Mesendoderm (in vitro differentiated cells): ENCODE data around the gene NXF1.
"Not testable (repeated sequence)": the region's sequence is repeated elsewhere in the genome, so short reads cannot be mapped to it uniquely, and the experiment has no call there.

Experiments
- DNase-seq: peaks from one replicate; pipeline ENCODE4 v3.0.0; 2013
- H2AK5ac ChIP-seq: 2 replicates; pipeline ENCODE4 v1.6.1; 2013; ENCODE audit warnings: low read length, inconsistent platforms
- H2BK120ac ChIP-seq: 2 replicates; pipeline ENCODE4 v1.6.1; 2013; ENCODE audit warnings: low read depth, mild to moderate bottlenecking, low read length, moderate library complexity, mixed read lengths
- H2BK15ac ChIP-seq: replicated peaks from 2 replicates; pipeline ENCODE4 v1.6.1; 2013; ENCODE audit warnings: low read depth, mild to moderate bottlenecking, moderate library complexity
- H2BK5ac ChIP-seq: 2 replicates; pipeline ENCODE4 v1.6.1; 2013; ENCODE audit warnings: low read length, inconsistent platforms
- H3K18ac ChIP-seq: 2 replicates; pipeline ENCODE4 v1.6.1; 2013; ENCODE audit warnings: mild to moderate bottlenecking, low read length, mixed read lengths
- H3K23ac ChIP-seq: one replicate; pipeline ENCODE4 v1.6.1; 2013; ENCODE audit warnings: low read length
- H3K27ac ChIP-seq: 2 replicates; pipeline ENCODE4 v1.5.1; 2013; ENCODE audit warnings: low read depth, mild to moderate bottlenecking, inconsistent platforms, low read length, moderate library complexity
- H3K27me3 ChIP-seq: 2 replicates; pipeline ENCODE4 v1.6.1; 2013; ENCODE audit warnings: low read length, control low read depth, mild to moderate bottlenecking, inconsistent platforms; ENCODE audit not compliant: insufficient read depth, poor library complexity
- H3K36me3 ChIP-seq: 2 replicates; pipeline ENCODE4 v1.6.1; 2013; ENCODE audit warnings: low read length, inconsistent platforms; ENCODE audit not compliant: control insufficient read depth, insufficient read depth
- H3K4ac ChIP-seq: one replicate; pipeline ENCODE4 v1.6.1; 2013; ENCODE audit warnings: low read depth, mild to moderate bottlenecking, low read length, moderate library complexity
- H3K4me1 ChIP-seq: 2 replicates; pipeline ENCODE4 v1.6.1; 2013; ENCODE audit warnings: low read depth, low read length, inconsistent platforms; ENCODE audit not compliant: control insufficient read depth
- H3K4me2 ChIP-seq: 2 replicates; pipeline ENCODE4 v1.6.1; 2013; ENCODE audit warnings: low read length
- H3K4me3 ChIP-seq: 2 replicates; pipeline ENCODE4 v1.5.1; 2013; ENCODE audit warnings: mild to moderate bottlenecking, low read length
- H3K56ac ChIP-seq: one replicate; pipeline ENCODE4 v1.6.1; 2013; ENCODE audit warnings: low read length
- H3K79me1 ChIP-seq: 2 replicates; pipeline ENCODE4 v1.6.1; 2013; ENCODE audit warnings: low read length, inconsistent platforms
- H3K79me2 ChIP-seq: 2 replicates; pipeline ENCODE4 v1.6.1; 2013; ENCODE audit warnings: mild to moderate bottlenecking, low read length; ENCODE audit not compliant: control insufficient read depth, insufficient read depth
- H3K9ac ChIP-seq: 2 replicates; pipeline ENCODE4 v1.6.1; 2013; ENCODE audit warnings: low read length, inconsistent platforms
- H4K5ac ChIP-seq: one replicate; pipeline ENCODE4 v1.6.1; 2013; ENCODE audit warnings: low read length
- H4K8ac ChIP-seq: one replicate; pipeline ENCODE4 v1.6.1; 2013; ENCODE audit warnings: low read depth, mild to moderate bottlenecking, control low read depth, low read length, moderate library complexity
- WGBS: extraction: QIAGEN DNeasy Blood & Tissue Kit; methylation state at CpG from one replicate; pipeline ENCODE4 v1.1.7; 2013; ENCODE audit warnings: low lambda C conversion rate, missing lambda C conversion rate; ENCODE audit not compliant: insufficient coverage; ENCODE audit errors: extremely low coverage; 5-methylcytosine and 5-hydroxymethylcytosine counted together

NXF1 gene

DNA sequence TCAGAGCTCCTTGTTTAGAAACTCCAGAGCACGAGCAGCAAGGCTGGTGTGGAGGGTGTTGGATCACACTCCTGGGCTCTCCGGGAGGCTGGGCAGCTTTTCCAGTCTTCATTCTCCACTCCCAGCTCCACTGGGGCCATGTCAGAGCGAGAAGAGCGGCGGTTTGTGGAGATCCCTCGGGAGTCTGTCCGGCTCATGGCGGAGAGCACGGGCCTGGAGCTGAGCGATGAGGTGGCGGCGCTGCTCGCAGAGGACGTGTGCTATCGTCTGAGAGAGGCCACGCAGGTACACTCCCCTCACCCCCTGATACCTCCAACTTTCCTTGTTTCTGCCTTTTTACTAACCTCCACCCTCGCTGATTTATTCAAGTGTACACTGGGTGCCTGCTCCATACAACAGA lies 29.6 kb downstream of the NXF1 start:
- Histone ChIP-seq H3K27me3 (no peaks in the 10 kb centered on the region), H2AK5ac (no peak overlapping the region), H4K8ac (no peak overlapping the region), H3K79me1 (peaks cover 8% of the 10 kb centered on the region), H4K5ac (no peak overlapping the region), H3K36me3 (peaks cover 4% of the 10 kb centered on the region), H3K56ac (no peak overlapping the region), H2BK120ac (no peak overlapping the region), H3K9ac (no peak overlapping the region), H2BK5ac (no peak overlapping the region), H3K79me2 (peaks cover 4% of the 10 kb centered on the region), H3K4me3 (no peak overlapping the region), H2BK15ac (no peak overlapping the region), H3K23ac (no peak overlapping the region), H3K4ac (no peak overlapping the region), H3K18ac (no peak overlapping the region), H3K4me1 (peaks cover 1% of the 10 kb centered on the region), H3K4me2 (no peak overlapping the region), H3K27ac (no peak overlapping the region)
- DNase-seq: no peak
- no CpG with 5 or more reads among the region's 17 CpGs for WGBS

DNA sequence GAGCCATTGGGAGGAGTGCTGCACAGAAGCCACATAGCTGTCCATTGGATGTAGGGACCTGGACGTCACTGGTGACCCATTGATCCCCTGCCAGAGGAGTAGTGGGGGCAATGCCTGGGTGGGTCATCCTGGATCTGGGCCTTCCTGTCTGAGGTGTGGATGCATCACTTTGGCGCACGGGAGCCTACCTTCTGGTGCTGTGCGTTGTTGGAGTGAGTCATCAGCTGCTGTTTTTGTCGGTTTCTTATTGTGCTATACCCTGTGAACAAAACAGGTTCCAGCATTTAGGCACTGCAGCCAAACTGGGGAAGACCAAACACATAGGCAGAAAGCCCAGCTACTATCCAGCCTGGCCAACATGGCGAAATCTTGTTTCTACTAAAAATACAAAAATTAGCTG lies 30.8 kb downstream of the NXF1 start:
- Histone ChIP-seq H3K79me2 (peaks cover 4% of the 10 kb centered on the region), H2AK5ac (no peak overlapping the region), H3K27ac (no peak overlapping the region), H3K4me1 (peaks cover 4% of the 10 kb centered on the region), H2BK120ac (no peak overlapping the region), H3K4me2 (no peak overlapping the region), H3K4me3 (no peak overlapping the region), H3K23ac (no peak overlapping the region), H2BK15ac (no peak overlapping the region), H3K4ac (no peak overlapping the region), H4K8ac (no peak overlapping the region), H3K18ac (no peak overlapping the region), H2BK5ac (no peak overlapping the region), H3K36me3 (peaks cover 4% of the 10 kb centered on the region), H3K9ac (no peak overlapping the region), H4K5ac (no peak overlapping the region), H3K56ac (no peak overlapping the region), H3K79me1 (peaks cover 8% of the 10 kb centered on the region), H3K27me3 (no peaks in the 10 kb centered on the region)
- no peak for DNase-seq
- WGBS: no CpG with 5 or more reads among the region's 6 CpGs

DNA sequence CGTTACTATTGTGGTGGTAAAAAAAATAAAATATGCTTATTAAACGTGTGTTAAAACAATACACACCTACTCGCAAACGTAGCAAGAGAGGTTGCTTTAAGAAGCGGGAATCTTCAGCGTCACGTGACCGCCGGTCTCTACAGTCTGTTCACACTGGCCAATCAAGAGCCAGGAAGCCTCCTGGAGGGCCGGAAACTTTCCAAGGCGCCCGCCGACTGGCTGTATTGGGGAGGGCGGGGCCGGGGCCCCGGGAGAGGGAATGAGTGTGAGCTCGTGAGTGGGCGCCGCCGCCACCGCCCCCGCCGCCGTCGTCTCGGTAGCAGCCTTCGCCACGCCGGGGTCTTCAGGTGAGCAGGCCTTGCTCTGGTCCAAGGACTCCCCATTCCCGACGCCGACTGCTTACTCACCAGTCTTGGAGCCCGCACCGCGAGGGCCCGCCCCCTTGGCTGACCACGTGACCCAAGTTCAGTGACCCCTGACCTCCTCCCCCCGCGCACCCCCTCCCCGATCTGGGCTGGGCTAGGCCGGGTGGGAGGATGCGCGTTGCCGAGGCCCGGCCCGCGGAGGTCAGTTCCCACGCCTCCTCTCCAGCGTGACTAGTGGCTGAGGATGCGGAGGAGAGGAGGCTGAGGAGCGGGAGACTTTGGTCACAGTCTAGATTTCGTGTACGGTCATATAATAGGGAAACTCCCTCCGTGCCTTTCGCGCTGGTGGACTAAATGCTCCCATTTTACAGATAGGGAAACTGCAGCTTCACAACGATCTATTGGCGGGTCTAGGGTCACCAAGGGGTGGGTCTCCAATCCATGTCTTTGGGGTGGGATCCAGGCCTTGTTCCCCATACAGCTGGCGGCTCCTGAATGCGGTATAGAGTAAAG lies 33.9 kb downstream of the NXF1 start, which contains the start of gene TAF6L:
Gene TAF6L, plus strand, starts transcription at position 253 of the 878 bp plus-strand sequence. CDS start 4,388 bp downstream, outside the sequence.
- peaks cover 4% of the 10 kb centered on the region for H3K4me1 ChIP-seq
- H2BK5ac ChIP-seq: peak within 1 kb of the TSS; percentile 85
- H2BK120ac ChIP-seq: no peak within 1 kb of the TSS
- peaks cover 4% of the 10 kb centered on the region for H3K36me3 ChIP-seq
- DNase-seq: peak; percentile 99
- no CpG with 5 or more reads among the region's 60 CpGs for WGBS
- H3K79me1 ChIP-seq: peaks cover 8% of the 10 kb centered on the region
- peak within 1 kb of the TSS; percentile 87 for H3K4ac ChIP-seq
- H3K27me3 ChIP-seq: no peaks in the 10 kb centered on the region
- no peak within 1 kb of the TSS for H2BK15ac ChIP-seq
- peak within 1 kb of the TSS; percentile 52 for H3K4me3 ChIP-seq
- peak within 1 kb of the TSS; percentile 43 for H4K8ac ChIP-seq
- peak within 1 kb of the TSS; percentile 84 for H4K5ac ChIP-seq
- peaks cover 4% of the 10 kb centered on the region for H3K79me2 ChIP-seq
- peak within 1 kb of the TSS; percentile 97 for H3K27ac ChIP-seq
- H3K23ac ChIP-seq: no peak within 1 kb of the TSS
- H3K56ac ChIP-seq: peak within 1 kb of the TSS; percentile 98
- peak within 1 kb of the TSS; percentile 30 for H2AK5ac ChIP-seq
- H3K4me2 ChIP-seq: peak within 1 kb of the TSS; percentile 88
- H3K18ac ChIP-seq: peak within 1 kb of the TSS; percentile 96
- H3K9ac ChIP-seq: peak within 1 kb of the TSS; percentile 93

- no CpG with 5 or more reads among the region's 18 CpGs for WGBS
- Histone ChIP-seq H2AK5ac (peak overlapping the region; percentile 30), H3K79me1 (peaks cover 8% of the 10 kb centered on the region), H3K79me2 (peaks cover 4% of the 10 kb centered on the region), H3K23ac (no peak overlapping the region), H3K4me1 (peaks cover 4% of the 10 kb centered on the region), H3K9ac (peak overlapping the region; percentile 90), H2BK120ac (no peak overlapping the region), H3K56ac (peak overlapping the region; percentile 96), H3K4me2 (peak overlapping the region; percentile 88), H2BK5ac (peak overlapping the region; percentile 70), H3K4me3 (peak overlapping the region; percentile 39), H2BK15ac (no peak overlapping the region), H3K36me3 (peaks cover 5% of the 10 kb centered on the region), H4K8ac (peak overlapping the region; percentile 43), H3K18ac (peak overlapping the region; percentile 0), H3K27ac (peak overlapping the region; percentile 68), H3K4ac (no peak overlapping the region), H3K27me3 (no peaks in the 10 kb centered on the region), H4K5ac (peak overlapping the region; percentile 77)
- DNase-seq: no peak
Observed at GRCh38 chr11:62770778-62771143, 34.5 kb downstream of the NXF1 start.

GRCh38 chr11:62760867-62761227 lies 44.4 kb downstream of the NXF1 start:
- H2AK5ac ChIP-seq, H3K18ac ChIP-seq, H3K9ac ChIP-seq, H3K36me3 ChIP-seq, H3K4me3 ChIP-seq, H2BK5ac ChIP-seq, H3K4me2 ChIP-seq, H3K4me1 ChIP-seq, DNase-seq, H3K23ac ChIP-seq, H2BK15ac ChIP-seq, H4K8ac ChIP-seq, H3K79me1 ChIP-seq, H4K5ac ChIP-seq, H3K27ac ChIP-seq, H3K27me3 ChIP-seq, H2BK120ac ChIP-seq, H3K4ac ChIP-seq: not testable (repeated sequence)
- Histone ChIP-seq H3K56ac (peak overlapping the region; percentile 49), H3K79me2 (peaks cover 13% of the 10 kb centered on the region)
- WGBS: no CpG with 5 or more reads among the region's 9 CpGs
